H9 (cell line): ENCODE measurements around the gene SAMD8. TPM values are rescaled to one million over a fixed set of nuclear protein-coding genes. Genes with fewer than 3 reads are reported as not detected.
A peak's percentile ranks its signal among the peaks of the same experiment; 100 is the strongest.
"Not testable (repeated sequence)": the region's sequence is repeated elsewhere in the genome, so short reads cannot be mapped to it uniquely, and the experiment has no call there.

ENCODE experiments used
- DNase-seq: peaks from one replicate; pipeline ENCODE4 v3.0.0-alpha.2; 2017
- H2AFZ ChIP-seq: one replicate; pipeline ENCODE4 v1.6.1; 2013; ENCODE audit warnings: mild to moderate bottlenecking, low read length, control low read depth, moderate library complexity
- H2AK5ac ChIP-seq: 2 replicates; pipeline ENCODE4 v1.6.1; 2013; ENCODE audit warnings: low read length, control low read depth, mixed read lengths; ENCODE audit not compliant: insufficient read length
- H2BK120ac ChIP-seq: one replicate; pipeline ENCODE4 v1.6.1; 2013; ENCODE audit warnings: low read depth, mild to moderate bottlenecking, low read length, control low read depth, inconsistent platforms; ENCODE audit not compliant: poor library complexity, severe bottlenecking
- H2BK12ac ChIP-seq: 2 replicates; pipeline ENCODE4 v1.6.1; 2013; ENCODE audit warnings: low read length, control low read depth, mixed read lengths, low read depth; ENCODE audit not compliant: insufficient read length
- H2BK15ac ChIP-seq: 2 replicates; pipeline ENCODE4 v1.6.1; 2013; ENCODE audit warnings: low read depth, low read length, control low read depth
- H2BK20ac ChIP-seq: one replicate; pipeline ENCODE4 v1.6.1; 2013; ENCODE audit warnings: low read depth, mild to moderate bottlenecking, low read length, control low read depth, inconsistent platforms; ENCODE audit not compliant: poor library complexity, severe bottlenecking
- H2BK5ac ChIP-seq: 2 replicates; pipeline ENCODE4 v1.6.1; 2013; ENCODE audit warnings: low read length, control low read depth, mixed read lengths; ENCODE audit not compliant: insufficient read length
- H3K14ac ChIP-seq: 2 replicates; pipeline ENCODE4 v1.6.1; 2013; ENCODE audit warnings: low read length, control low read depth; ENCODE audit not compliant: insufficient read depth
- H3K18ac ChIP-seq: 2 replicates; pipeline ENCODE4 v1.6.1; 2013; ENCODE audit warnings: low read depth, mild to moderate bottlenecking, mixed read lengths, low read length, control low read depth; ENCODE audit not compliant: insufficient read length
- H3K23ac ChIP-seq: 2 replicates; pipeline ENCODE4 v1.6.1; 2013; ENCODE audit warnings: low read length, control low read depth, mixed read lengths, low read depth; ENCODE audit not compliant: insufficient read length
- H3K23me2 ChIP-seq: 2 replicates; pipeline ENCODE4 v1.6.1; 2013; ENCODE audit warnings: low read depth, mild to moderate bottlenecking, mixed read lengths, low read length, control low read depth; ENCODE audit not compliant: insufficient read length, poor library complexity, severe bottlenecking
- H3K27ac ChIP-seq: 2 replicates; pipeline ENCODE4 v1.5.1; 2013; ENCODE audit warnings: low read length, control low read depth, mixed read lengths, low read depth; ENCODE audit not compliant: insufficient read length
- H3K27me3 ChIP-seq: 2 replicates; pipeline ENCODE4 v1.6.1; 2013; ENCODE audit warnings: low read length, control low read depth, inconsistent platforms; ENCODE audit not compliant: insufficient read depth
- H3K4ac ChIP-seq: 2 replicates; pipeline ENCODE4 v1.6.1; 2013; ENCODE audit warnings: low read depth, mild to moderate bottlenecking, control low read depth, inconsistent platforms, low read length, moderate library complexity
- H3K4me1 ChIP-seq: 2 replicates; pipeline ENCODE4 v1.6.1; 2013; ENCODE audit warnings: low read length, control low read depth, inconsistent platforms; ENCODE audit not compliant: insufficient read depth
- H3K4me2 ChIP-seq: 2 replicates; pipeline ENCODE4 v1.6.1; 2013; ENCODE audit warnings: low read length, control low read depth, mixed read lengths; ENCODE audit not compliant: insufficient read length, insufficient read depth
- H3K56ac ChIP-seq: 2 replicates; pipeline ENCODE4 v1.6.1; 2013; ENCODE audit warnings: low read depth, mild to moderate bottlenecking, mixed read lengths, low read length, control low read depth; ENCODE audit not compliant: insufficient read length
- H3K79me1 ChIP-seq: 2 replicates; pipeline ENCODE4 v1.6.1; 2013; ENCODE audit warnings: low read depth, mild to moderate bottlenecking, moderate library complexity, low read length, control low read depth, inconsistent platforms; ENCODE audit not compliant: insufficient read depth, poor library complexity, severe bottlenecking
- H3K79me2 ChIP-seq: 2 replicates; pipeline ENCODE4 v1.6.1; 2013; ENCODE audit warnings: low read length, control low read depth, inconsistent platforms; ENCODE audit not compliant: insufficient read depth
- H3K9ac ChIP-seq: 2 replicates; pipeline ENCODE4 v1.6.1; 2013; ENCODE audit warnings: low read length, control low read depth, mixed read lengths; ENCODE audit not compliant: insufficient read length; ENCODE audit errors: extremely low read depth
- H3K9me3 ChIP-seq: one replicate; pipeline ENCODE4 v1.6.1; 2013; ENCODE audit warnings: low read depth, low read length, inconsistent platforms; ENCODE audit not compliant: control insufficient read depth
- H3T11ph ChIP-seq: one replicate; pipeline ENCODE4 v1.6.1; 2013; ENCODE audit warnings: mild to moderate bottlenecking, low read length, control low read depth, inconsistent platforms
- H4K20me1 ChIP-seq: one replicate; pipeline ENCODE4 v1.6.1; 2013; ENCODE audit not compliant: control insufficient read depth, insufficient read length, insufficient read depth
- H4K5ac ChIP-seq: 2 replicates; pipeline ENCODE4 v1.6.1; 2013; ENCODE audit warnings: low read depth, mild to moderate bottlenecking, mixed read lengths, low read length, control low read depth; ENCODE audit not compliant: insufficient read length
- H4K8ac ChIP-seq: replicated peaks from 2 replicates; pipeline ENCODE4 v1.6.1; 2013; ENCODE audit warnings: low read length, control low read depth, mixed read lengths, low read depth; ENCODE audit not compliant: insufficient read length
- H4K91ac ChIP-seq: 2 replicates; pipeline ENCODE4 v1.6.1; 2013; ENCODE audit warnings: low read depth, mild to moderate bottlenecking, moderate library complexity, mixed read lengths, low read length, control low read depth; ENCODE audit not compliant: insufficient read length
- H3K27ac Mint-ChIP-seq, 3 experiments: 2 replicates in 2 of 3; 3 replicates in 1 of 3; pipeline ENCODE4 v1.8.0; 2020 to 2021; ENCODE audit warnings: mixed read lengths in 3 of 3, mild to moderate bottlenecking in 1 of 3, moderate library complexity in 1 of 3
- H3K27me3 Mint-ChIP-seq: 2 replicates; pipeline ENCODE4 v1.8.0; 2021; ENCODE audit warnings: low read depth, mild to moderate bottlenecking, moderate library complexity, mixed read lengths
- H3K36me3 Mint-ChIP-seq, 3 experiments: 2 replicates in 2 of 3; 3 replicates in 1 of 3; pipeline ENCODE4 v1.8.0; 2020 to 2021; ENCODE audit warnings: low read depth in 3 of 3, mixed read lengths in 3 of 3; ENCODE audit not compliant: insufficient read depth in 1 of 3
- H3K4me1 Mint-ChIP-seq, 2 experiments: 2 replicates each; pipeline ENCODE4 v1.8.0; 2020; ENCODE audit warnings: mixed read lengths in 2 of 2
- H3K4me3 Mint-ChIP-seq, 2 experiments: 2 replicates in 1 of 2; 3 replicates in 1 of 2; pipeline ENCODE4 v1.8.0; 2020 to 2021; ENCODE audit warnings: mild to moderate bottlenecking in 2 of 2, mixed read lengths in 2 of 2, moderate library complexity in 1 of 2
- H3K9me3 Mint-ChIP-seq, 2 experiments: 2 replicates in 1 of 2; 3 replicates in 1 of 2; pipeline ENCODE4 v1.8.0; 2020; ENCODE audit warnings: mild to moderate bottlenecking in 2 of 2, mixed read lengths in 2 of 2, moderate library complexity in 1 of 2
- CTCF ChIP-seq: fragments of 200-600 bp; sonication (generic); conservative IDR thresholded peaks from 3 replicates; pipeline ENCODE4 v1.8.0; 2021; ENCODE audit warnings: antibody characterized with exemption, mild to moderate bottlenecking
- WGBS: extraction: QIAGEN DNeasy Blood & Tissue Kit; methylation state at CpG from one replicate; pipeline ENCODE4 v1.1.7; 2013; ENCODE audit warnings: missing lambda C conversion rate, low lambda C conversion rate, mixed read lengths; ENCODE audit not compliant: insufficient read length; ENCODE audit errors: extremely low coverage; 5-methylcytosine and 5-hydroxymethylcytosine counted together
- total RNA-seq: library from RNA; stranded (reverse); gene quantifications from 2 replicates; pipeline ENCODE4 v1.2.1, GENCODE V29; 2021

The SAMD8 gene
- total RNA-seq, 1 experiment from 2014 or later = 18.8 TPM

DNA sequence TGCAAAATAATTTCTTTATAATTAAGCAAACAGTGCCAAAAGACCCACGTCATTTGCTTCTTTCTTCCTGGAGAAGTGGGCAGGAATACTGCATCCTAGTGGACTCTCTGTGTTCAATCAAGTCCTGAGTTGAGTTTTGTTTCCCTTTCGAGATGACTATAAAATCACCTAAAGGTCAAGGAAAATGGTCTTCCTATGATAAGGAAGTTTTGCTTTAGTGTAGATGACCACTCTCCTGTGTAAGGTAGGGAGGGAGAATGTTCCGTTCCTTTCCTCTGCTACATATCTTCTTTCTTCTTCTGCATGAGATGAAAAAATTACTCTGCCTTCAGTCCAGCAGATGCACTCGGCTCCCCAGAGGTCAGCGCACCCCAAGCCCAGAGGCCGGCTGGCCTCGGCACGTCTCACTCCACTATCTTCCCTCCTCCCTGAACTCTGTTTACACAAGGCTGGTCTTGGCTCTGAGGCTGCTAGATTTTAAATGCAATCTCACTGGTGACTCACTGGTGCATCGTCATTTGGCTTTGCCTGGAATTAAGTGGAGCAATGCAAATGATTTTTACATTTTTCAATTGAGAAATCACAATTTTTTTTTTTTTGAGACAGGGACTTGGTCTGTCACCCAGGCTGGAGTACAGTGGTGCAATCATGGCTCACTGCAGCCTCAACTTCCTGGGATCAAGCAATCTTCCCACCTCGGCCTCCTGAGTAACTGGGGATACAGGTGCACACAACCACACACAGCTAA, 80.5 kb downstream of the SAMD8 start:
- Histone ChIP-seq H3K4me1 (0 out of 2 replicates have a peak, but pooled peaks cover 2% of the 10 kb centered on the region), H3K27me3 (no peaks in the 10 kb centered on the region), H4K8ac (no peak overlapping the region), H3K27ac (no peak overlapping the region), H2BK12ac (no peak overlapping the region), H3K79me2 (no peaks in the 10 kb centered on the region), H3K18ac (no peak overlapping the region), H2AFZ (no peak overlapping the region), H4K5ac (no peak overlapping the region), H2BK20ac (no peak overlapping the region), H3K79me1 (no peaks in the 10 kb centered on the region), H3K23ac (no peak overlapping the region), H4K20me1 (no peaks in the 10 kb centered on the region), H3T11ph (no peak overlapping the region), H3K9ac (no peak overlapping the region), H3K14ac (no peak overlapping the region), H2BK15ac (no peak overlapping the region), H3K4ac (no peak overlapping the region), H3K4me2 (no peak overlapping the region), H3K9me3 (no peaks in the 10 kb centered on the region), H2BK120ac (no peak overlapping the region), H4K91ac (no peak overlapping the region), H2BK5ac (no peak overlapping the region), H3K23me2 (no peaks in the 10 kb centered on the region), H2AK5ac (no peak overlapping the region), H3K56ac (no peak overlapping the region)
- H3K36me3 Mint-ChIP-seq = no peaks in the 10 kb centered on the region; a peak in 1 of 7 replicates
- no peaks in the 10 kb centered on the region for H3K9me3 Mint-ChIP-seq
- TF ChIP-seq CTCF = no peak
- no peak overlapping the region for H3K4me3 Mint-ChIP-seq
- peaks cover 13 to 18% of the 10 kb centered on the region in 2 experiments for H3K4me1 Mint-ChIP-seq
- no peak for DNase-seq
- no peaks in the 10 kb centered on the region for H3K27me3 Mint-ChIP-seq
- whole genome bisulfite sequencing = no CpG with 5 or more reads among the region's 10 CpGs
- peak overlapping the region; percentile 58 to 88 (median 82); a peak in 5 of 7 replicates for H3K27ac Mint-ChIP-seq

GRCh38 chr10:75194625-75195024, 83.2 kb downstream of the SAMD8 start:
- not testable (repeated sequence) for H3K56ac ChIP-seq, H3K27ac ChIP-seq, H3K23me2 ChIP-seq, H3T11ph ChIP-seq, H3K18ac ChIP-seq, H2AK5ac ChIP-seq, H3K4me3 Mint-ChIP-seq, H2BK12ac ChIP-seq, H4K20me1 ChIP-seq, H3K79me1 ChIP-seq, H4K91ac ChIP-seq, H3K27me3 Mint-ChIP-seq, H3K4me1 Mint-ChIP-seq, H3K4me2 ChIP-seq, H3K79me2 ChIP-seq, DNase-seq, H3K4ac ChIP-seq, H4K5ac ChIP-seq, H3K23ac ChIP-seq, H3K27ac Mint-ChIP-seq, H2AFZ ChIP-seq, H4K8ac ChIP-seq, H3K9ac ChIP-seq, H3K9me3 Mint-ChIP-seq, H3K36me3 Mint-ChIP-seq, H3K9me3 ChIP-seq, H2BK20ac ChIP-seq, H2BK5ac ChIP-seq, H3K27me3 ChIP-seq, H2BK120ac ChIP-seq, H3K14ac ChIP-seq, H2BK15ac ChIP-seq, H3K4me1 ChIP-seq
- WGBS = no CpG with 5 or more reads among the region's 4 CpGs
